Measurements from ENCODE around the gene WDR36.
A peak's percentile ranks its signal among the peaks of the same experiment; 100 is the strongest.

WDR36 gene

GRCh38 chr5:111092062-111092853 is at the start of gene WDR36:
Gene WDR36, plus strand, starts transcription at chr5:111092348. Its CDS starts 109 bp downstream, at chr5:111092457.
- peak; percentile 85 for DNase-seq

- no peak for DNase-seq
Observed at GRCh38 chr5:111043712-111044506, 48.2 kb upstream of the WDR36 start.

DNA sequence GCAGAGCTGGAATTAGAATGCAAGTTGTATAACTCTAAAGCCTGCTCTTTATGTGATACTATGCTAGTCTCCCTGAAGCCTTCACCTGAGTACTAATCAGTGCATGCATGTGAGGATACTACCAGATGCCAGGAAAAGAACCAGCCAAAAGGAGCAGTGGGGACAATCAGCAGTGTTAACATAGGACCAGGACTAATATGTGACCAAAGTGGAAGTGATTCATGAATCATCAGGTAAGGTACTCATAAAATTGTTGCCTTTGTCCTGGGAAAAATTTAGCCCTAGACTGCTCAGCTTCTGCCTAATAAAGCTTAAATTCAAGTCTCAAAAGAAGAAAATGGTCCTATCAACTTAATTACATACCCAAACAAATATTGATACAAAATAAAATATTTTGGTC is 34.1 kb upstream of the WDR36 start:
- no peak for DNase-seq

DNA sequence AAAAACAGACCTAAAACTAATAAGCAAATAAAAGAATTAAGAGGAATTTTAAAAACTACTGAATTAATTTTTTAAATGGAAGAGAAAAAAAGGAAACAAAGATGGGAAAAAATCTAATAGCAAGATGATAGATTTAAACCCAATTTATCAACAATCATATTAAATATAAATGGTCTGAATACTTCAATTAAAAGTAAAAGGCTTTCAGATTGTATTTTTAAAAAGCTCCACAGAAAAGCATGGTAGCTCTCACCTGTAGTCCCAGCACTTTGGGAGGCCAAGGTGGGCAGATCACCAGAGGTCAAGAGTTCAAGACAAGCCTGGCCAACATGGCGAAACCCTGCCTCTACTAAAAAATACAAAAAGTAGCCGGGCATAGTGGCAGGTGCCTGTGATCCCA is 32.0 kb upstream of the WDR36 start:
- no peak for DNase-seq

DNA sequence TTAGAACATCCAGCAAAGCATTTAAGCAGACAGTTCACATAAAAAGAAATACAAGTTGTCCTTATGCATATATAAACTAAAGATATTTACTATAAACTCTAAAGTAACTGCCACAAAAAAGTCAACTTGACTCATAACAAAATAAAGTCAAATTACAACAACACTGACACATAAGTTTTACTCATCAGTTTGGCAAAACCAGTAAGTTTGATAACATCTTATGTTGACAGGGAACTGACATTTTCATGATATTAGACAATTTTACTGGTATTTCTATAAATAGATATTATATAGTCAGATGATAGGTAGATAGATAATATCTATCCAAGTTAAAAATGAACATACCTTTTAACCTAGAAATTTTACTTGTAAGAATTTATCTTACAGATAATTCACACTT is 30.5 kb upstream of the WDR36 start:
- no peak for DNase-seq

- DNase-seq = no peak
Observed at GRCh38 chr5:111063709-111064322, 28.3 kb upstream of the WDR36 start.

DNA sequence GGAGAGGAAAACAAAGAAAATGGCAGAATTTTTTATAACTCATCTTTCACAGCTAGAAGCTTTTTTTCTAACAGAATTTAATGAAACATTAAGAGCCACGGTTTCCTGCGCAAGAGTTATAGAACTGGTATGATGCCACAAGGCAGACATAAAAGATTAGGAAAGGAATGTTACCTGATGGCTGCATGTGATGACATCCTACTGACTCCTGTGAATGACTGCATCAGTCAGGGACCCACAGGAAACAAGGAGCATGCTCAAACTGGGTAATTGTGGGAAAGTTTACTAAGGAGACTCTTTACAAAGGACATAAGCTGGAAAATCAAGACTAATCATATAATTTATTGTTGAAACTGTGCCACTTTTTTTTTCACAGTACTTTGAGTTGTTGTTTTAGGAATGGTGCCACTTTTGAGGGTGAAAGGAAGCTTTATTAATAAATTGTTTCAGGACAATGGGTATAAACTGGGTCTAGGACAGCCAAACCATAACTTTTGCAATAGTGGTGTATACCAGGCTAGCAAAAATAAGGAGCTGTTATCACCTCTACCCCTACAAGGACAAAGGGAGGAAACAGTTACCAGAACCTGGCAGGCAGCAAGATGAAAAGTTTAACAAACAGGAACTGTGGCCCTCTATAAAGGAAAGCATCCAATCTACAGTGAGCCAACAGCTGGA is 25.7 kb upstream of the WDR36 start:
- DNase-seq = no peak

- no peak for DNase-seq
Observed at GRCh38 chr5:111068213-111068612, 23.9 kb upstream of the WDR36 start.

DNA sequence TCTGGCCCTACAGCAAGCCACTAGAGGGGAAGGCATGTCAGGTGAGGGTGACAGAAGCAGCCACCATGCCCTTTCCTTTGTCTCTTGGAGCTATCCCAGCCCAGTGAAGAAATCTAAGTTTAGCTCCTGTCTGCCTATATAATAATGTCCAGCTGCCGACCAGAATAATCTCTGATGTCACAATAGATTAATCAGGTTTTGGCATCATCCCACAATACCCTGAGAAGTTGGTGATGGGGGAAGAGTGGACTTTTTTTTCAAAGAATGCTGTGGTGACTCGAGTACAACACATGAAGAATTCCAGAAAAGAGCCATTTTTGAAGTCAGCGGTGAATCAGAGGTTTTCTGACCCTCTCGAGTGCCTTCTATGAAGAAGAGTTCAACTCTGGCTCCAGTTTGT is 22.3 kb upstream of the WDR36 start:
- no peak for DNase-seq

- DNase-seq = peak; percentile 7
Observed at GRCh38 chr5:111070272-111071134, 21.6 kb upstream of the WDR36 start.

GRCh38 chr5:111071413-111071812 is 20.7 kb upstream of the WDR36 start, which contains the start of gene TSLP:
Gene TSLP, plus strand, starts transcription at chr5:111071713. Its CDS starts 178 bp downstream, at chr5:111071891.
- no peak for DNase-seq

DNA sequence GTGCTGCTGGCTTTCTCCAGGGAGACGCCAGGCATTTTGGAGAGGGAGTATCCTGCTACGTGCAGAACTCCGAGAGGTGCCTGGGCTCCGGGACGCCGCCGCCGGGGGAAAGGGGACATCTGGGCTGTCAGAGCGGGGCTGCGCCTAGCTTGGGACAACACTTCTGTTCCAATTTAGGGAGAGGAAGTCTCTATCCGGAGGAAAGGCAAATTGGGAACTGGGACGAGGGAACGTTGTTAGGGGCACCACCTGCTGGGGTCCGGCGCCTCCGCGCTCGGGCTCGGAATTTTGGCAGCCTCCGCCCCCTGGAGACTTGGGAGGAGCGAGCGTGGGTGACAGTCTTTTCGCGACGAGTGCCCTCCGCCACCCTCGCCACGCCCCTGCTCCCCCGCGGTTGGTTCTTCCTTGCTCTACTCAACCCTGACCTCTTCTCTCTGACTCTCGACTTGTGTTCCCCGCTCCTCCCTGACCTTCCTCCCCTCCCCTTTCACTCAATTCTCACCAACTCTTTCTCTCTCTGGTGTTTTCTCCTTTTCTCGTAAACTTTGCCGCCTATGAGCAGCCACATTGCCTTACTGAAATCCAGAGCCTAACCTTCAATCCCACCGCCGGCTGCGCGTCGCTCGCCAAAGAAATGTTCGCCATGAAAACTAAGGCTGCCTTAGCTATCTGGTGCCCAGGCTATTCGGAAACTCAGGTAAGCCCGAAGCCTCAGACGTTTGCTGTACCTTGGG is 19.0 kb upstream of the WDR36 start:
- peak; percentile 47 for DNase-seq

GRCh38 chr5:111074244-111074643 is 17.9 kb upstream of the WDR36 start:
- no peak for DNase-seq

GRCh38 chr5:111075520-111075919 is 16.6 kb upstream of the WDR36 start:
- DNase-seq = no peak

GRCh38 chr5:111076091-111076490 is 16.1 kb upstream of the WDR36 start:
- no peak for DNase-seq

DNA sequence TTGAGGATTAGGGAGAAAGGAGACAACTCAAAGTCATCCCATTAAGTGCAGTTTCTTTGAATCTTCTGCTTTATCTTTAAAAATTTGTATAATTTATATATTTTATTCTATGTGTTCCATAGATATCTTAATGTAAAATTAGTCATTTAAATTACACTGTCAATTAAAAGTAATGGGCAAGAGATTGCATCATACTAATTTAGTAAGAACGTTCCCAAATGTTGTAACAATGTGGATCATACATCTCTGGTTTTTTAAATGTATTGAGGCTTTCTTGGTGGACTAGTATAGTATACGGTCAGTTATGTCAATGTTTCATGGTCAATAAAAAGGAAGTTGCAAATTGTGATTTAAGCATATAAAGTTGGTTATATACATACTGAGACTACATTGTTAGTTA is 14.5 kb upstream of the WDR36 start:
- no peak for DNase-seq

- DNase-seq = no peak
Observed at GRCh38 chr5:111079846-111080245, 12.3 kb upstream of the WDR36 start.

DNA sequence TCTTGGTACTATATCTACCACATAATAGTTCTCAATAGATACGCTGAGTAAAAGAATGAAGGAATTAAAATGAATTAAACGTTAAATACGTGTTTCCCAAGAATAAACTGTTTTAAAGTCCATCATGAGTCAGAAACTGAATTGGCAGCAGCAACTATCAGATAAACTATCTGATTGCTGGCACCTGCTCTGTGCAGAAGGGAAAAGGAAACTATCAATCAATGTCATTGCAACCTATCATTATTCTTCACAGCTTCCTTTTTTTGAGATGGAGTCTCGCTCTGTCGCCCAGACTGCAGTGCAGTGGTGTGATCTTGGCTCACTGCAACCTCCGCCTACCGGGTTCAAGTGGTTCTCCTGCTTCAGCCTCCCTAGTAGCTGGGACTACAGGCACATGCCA is 8.8 kb upstream of the WDR36 start:
- DNase-seq = no peak

- no peak for DNase-seq
Observed at GRCh38 chr5:111095982-111096381, 3.8 kb downstream of the WDR36 start.

GRCh38 chr5:111099058-111099778 is 7.1 kb downstream of the WDR36 start:
- no peak for DNase-seq

Data from stimulated activated naive CD4-positive, alpha-beta T cell treated with Interleukin-2 at 50 U/mL for 16 hours (primary cell).